Amygdala (tissue), 56 donors: ENCODE measurements around the gene RANBP3.
"Not testable (repeated sequence)": the region's sequence is repeated elsewhere in the genome, so short reads cannot be mapped to it uniquely, and the experiment has no call there.

ENCODE experiments used
- DNase-seq, 56 donors: peaks; one replicate each; lab custom pipeline; 2025; lab: John Stamatoyannopoulos, UW

Gene RANBP3

DNA sequence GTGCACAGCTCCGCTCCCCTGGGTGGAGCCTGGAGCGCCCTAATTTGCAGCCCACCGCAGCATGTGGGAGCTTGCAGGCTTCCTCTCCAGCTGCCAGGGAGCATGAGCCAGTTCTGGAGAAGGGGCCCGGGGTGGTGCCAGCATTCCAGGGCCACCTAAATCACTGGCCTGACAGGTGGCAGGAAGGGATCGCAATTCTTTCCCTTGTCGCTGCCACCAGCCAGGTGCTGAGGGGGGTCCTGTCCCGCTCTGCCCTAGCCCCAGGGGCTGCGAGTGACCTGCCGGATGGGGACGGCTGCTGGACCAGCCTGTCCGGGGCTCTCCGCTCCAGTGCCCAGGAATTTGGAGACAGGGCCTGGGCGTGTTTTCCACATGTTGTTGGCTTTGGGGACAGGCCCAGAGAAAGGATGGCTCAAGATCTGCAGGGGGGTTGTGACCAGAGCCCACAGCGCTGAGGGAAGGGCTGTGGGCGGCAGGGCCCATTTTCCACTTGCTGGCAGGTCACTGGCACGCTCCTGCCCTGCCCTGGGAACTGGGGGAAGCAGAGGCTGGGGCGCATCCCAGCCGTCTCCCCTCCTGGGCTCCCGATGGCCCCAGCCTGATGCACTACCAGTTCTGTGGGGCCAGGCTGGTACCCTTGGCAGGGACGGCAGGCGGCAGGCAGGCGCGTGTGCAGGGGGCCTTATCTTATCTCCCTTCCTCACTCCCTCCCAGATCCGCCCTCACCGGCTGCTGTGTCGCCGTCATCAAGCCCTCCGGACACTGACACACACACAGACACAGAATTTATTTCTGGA, 83.8 kb downstream of the RANBP3 start:
- DNase-seq = no peak

DNA sequence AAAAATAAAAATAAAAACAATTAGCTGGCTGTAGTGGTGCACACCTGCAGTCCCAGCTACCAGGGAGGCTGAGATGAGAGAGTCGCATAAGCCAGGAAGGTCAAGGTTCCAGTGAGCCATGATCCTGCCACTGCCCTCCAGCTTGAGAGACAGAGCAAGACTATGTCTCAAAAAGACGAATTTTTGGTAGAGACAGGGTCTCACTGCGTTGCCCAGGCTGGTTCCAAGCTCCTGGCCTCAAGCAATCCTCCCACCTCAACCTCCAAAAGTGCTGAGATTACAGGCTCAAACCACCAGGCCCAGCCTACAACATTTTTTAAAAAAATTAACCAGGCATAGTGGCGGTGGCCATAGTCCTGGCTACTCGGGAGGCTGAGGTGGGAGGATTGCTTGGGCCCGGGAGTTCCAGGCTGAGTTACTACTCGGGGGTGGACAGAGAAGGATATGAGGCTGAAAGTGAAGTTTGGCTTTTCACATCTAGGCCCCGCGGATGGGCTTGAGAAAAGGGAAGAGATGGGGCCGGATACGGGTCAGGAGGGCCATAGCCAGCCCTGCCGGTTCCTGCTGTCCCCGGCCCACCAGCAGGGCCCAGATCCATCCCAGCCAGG, 84.5 kb downstream of the RANBP3 start:
- no peak for DNase-seq

GRCh38 chr19:5892772-5893275, 85.1 kb downstream of the RANBP3 start:
- DNase-seq = peak in 1 of 56 donors; percentile 3

GRCh38 chr19:5891938-5892771, 85.8 kb downstream of the RANBP3 start:
- DNase-seq = peak in 17 of 56 donors; percentile 2 to 58 (median 20)

GRCh38 chr19:5891572-5891937, 86.4 kb downstream of the RANBP3 start:
- DNase-seq = no peak

DNA sequence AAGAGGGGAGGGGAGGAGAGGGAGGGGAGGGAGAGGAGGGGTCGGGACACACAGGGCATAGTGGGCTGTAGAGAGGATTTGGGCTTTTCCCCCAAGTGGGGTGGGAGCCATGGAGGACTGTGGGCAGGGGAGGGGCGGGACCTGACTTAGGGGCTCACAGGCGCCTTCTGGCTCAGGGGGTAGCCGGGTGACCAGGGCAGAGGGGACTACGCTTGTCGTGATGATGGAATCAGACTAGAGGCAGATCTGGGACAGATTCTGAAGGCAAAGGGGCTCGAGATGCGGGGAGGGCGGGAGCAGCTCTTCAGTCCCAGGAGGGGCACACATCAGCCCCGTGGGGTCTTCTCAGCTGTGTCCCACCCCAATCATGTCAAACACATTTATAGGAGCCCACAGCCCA, 87.8 kb downstream of the RANBP3 start:
- no peak for DNase-seq

GRCh38 chr19:5889288-5889971, 88.5 kb downstream of the RANBP3 start:
- DNase-seq = no peak

DNA sequence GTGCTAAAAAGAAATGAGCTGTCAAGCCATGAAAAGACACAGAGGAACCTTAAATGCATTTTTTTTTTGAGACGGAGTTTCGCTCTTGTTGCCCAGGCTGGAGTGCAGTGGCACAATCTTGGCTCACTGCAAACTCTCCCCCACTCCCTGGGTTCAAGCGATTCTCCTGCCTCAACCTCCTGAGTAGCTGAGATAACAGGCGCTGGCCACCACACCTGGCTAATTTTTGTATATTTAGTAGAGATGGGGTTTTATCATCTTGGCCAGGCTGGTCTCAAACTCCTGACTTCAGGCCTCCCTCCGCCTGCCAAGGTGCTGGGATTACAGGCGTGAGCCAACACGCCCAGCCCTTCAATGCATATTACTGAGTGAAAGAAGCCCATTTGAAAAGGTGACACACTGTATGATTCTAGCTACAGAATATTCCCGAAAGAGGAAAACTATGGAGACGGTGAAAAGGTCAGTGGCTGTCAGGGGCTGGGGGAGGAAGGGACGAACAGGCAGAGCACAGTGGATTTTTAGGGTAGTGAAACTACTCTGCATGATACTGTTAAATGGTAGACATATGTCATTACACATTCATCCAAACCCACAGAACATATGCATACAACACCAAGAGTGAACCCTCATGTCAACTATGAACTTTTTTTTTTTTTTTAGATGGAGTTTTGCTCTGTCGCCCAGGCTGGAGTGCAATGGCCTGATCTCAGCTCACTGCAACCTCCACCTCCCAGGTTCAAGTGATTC, 93.7 kb downstream of the RANBP3 start:
- DNase-seq = not testable (repeated sequence)

DNA sequence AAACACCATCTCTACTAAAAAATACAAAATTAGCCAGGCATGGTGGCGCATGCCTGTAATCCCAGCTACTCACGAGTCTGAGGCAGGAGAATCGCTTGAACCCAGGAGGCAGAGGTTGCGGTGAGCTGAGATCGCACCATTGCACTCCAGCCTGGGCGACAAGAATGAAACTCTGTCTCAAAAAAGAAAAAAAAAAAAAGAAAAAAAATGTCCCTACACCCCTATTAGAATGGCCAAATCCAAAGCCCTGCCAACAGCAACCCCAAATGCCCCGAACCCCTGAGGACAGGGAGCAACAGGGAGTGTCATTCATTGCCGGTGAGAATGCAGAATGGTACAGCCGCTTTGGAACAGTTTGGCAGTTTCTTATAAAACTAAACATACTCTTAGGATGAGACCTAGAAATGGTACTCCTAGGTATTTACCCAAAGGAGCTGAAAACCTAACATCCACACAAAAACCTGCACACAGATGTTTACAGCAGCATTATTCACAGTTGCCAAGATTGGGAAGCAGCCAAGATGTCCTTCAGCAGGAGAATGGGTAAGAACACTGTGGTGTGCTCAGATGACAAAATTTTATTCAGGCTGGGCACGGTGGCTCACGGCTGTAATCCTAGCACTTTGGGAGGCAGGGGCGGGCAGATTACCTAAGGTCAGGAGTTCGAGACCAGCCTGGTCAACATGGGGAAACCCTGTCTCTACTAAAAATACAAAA, 94.6 kb downstream of the RANBP3 start:
- DNase-seq = not testable (repeated sequence)

GRCh38 chr19:5882421-5882968, 95.4 kb downstream of the RANBP3 start:
- no peak for DNase-seq

GRCh38 chr19:5881543-5882299, 96.2 kb downstream of the RANBP3 start:
- no peak for DNase-seq

DNA sequence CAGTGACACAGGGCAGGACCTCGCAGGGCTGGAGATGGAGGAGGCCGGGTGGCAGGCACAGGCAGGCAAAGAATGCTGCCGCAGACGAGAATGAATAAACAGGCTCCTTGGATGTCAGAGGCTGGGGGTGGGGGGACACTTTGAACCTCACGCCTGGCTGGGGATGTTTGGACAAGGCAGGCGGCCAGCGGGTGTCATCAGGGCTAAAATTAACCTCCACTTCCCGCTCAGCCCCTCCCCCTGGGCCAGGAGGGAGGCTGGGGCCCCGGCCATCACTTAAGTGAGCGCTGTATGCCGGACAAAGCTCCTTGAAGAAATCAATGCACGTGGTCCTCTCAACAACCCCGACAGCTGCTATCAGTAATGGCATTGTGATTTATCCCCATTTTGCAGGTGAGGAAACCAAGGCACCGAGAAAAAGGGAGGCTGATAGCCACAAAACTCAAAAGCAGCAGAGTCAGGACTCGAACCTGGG, 97.3 kb downstream of the RANBP3 start:
- peak in 7 of 56 donors; percentile 8 to 26 (median 12) for DNase-seq

DNA sequence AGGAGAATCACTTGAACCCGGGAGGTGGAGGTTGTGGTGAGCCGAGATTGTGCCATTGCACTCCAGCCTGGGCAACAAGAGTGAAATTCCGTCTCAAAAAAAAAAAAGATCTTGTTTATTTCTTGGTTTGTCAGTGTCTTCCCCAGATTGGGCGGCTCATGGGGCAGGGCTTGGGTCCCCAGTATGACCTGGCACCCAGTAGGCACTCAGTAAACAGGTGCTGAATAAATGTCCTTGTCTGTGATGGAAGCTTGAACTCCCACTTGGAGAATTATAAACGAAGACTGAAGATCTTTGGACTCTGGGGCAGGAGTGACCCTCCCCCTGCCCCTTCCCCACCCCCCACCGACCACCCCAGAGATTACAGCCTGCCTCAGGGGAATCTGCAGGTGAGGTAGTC, 97.7 kb downstream of the RANBP3 start:
- no peak for DNase-seq

GRCh38 chr19:5877882-5878281, 100.1 kb downstream of the RANBP3 start:
- no peak for DNase-seq

DNA sequence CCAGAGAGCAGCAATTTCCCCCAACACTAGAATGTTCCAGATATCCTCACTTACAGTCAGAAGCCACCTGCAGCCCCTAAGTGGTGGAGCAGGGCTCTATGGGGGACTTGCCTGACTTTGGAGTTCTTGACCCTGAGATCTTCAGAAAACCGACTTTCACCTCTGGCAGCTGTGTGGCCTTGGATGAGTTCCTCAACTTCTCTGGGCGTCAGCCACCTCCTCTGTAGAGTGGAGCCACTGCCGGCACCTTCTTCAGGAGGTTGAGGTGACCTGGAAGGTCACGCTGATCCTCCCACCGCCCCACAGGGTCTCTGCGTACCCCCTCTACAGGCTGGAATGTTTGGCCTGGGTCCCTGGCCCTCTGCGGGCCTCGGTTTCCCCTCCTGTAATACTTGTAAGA, 100.5 kb downstream of the RANBP3 start:
- no peak for DNase-seq

DNA sequence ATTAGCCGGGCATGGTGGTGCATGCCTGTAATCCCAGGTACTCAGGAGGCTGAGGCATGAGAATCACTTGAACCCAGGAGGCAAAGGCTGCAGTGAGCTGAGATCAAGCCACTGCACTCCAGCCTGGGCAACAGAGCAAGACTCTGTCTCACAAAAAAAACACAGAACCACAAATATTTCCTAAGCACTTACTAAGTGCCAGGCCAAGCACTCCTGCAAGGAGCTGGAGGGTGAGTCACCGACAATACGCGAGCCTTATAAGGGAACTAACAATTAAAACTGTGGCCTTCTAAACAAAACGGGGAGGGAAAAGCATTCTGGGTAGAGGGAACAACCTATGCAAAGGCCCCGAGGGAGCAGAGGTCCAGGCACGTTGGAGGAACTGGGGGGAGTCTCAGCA, 103.4 kb downstream of the RANBP3 start:
- DNase-seq = not testable (repeated sequence)

DNA sequence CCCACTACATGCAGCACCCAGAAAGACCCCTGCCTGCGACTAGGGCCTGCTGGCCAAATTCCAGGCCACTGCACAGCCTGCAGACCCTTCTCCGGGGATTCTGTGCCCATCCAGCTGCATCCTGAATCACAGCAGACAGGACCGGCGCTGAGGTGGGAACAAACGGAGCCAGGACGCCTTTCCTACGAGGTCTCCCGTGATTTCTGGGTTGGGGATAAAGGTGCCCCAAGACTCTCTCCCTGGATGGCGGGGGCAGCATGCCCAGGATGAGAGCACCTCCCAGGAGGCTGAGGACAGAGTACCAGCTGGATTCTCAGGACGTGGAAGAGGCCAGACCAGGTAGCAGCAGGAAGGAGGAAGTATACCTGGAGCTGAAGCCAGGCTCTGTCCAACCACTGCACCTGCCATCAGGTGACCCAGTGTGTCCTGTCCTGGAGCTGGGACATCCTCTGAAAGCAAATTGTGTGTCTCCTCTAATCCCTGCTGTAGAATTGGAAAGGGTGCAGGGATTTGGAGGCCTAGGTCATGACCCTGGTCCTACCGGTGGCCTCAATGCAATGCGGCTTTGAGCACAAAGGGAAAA, 104.2 kb downstream of the RANBP3 start:
- DNase-seq = no peak

DNA sequence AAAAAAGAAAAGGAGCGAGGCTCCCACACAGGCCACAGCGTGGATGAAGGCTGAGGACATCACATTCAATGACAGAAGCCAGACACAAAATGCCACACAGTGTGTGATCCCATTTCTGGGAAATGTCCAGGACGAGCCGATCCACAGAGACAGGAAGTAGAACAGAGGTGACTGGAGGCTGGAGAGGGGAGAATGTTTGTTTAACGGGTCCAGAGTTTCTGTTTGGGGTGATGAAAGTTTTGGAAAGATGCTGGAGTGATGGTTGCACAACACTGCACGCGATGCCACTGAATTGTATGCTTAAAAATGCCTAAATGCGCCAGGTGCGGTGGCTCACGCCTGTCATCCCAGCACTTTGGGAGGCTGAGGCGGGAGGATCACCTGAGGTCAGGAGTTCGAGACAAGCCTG, 107.0 kb downstream of the RANBP3 start:
- no peak for DNase-seq
